OCI-M2 (cell line): ENCODE results near the gene FRY.

ENCODE experiments used
- DNase-seq: peaks from one replicate; lab custom pipeline; 2025; ENCODE audit not compliant: unreplicated experiment; lab: John Stamatoyannopoulos, UW

The FRY gene

DNA sequence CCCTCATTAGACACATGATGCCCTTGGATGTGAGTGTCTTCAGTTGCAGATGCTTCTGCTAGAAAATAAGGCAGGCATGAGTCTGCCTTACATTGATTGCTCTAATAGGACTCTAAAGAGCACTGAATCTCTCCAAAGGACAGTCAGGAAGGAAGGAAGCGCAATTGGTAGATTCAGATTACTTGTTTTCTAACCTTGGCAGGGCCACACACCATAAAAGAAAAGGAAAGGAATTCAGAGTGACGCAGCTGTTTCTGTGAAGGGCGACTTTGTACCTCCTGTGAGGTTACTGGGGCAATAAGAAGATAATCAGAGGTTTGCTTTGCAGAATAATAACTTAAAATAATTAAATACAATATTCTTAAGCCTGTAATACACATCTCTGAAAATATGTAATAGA is 48.0 kb downstream of the FRY start:
- no peak for DNase-seq

DNA sequence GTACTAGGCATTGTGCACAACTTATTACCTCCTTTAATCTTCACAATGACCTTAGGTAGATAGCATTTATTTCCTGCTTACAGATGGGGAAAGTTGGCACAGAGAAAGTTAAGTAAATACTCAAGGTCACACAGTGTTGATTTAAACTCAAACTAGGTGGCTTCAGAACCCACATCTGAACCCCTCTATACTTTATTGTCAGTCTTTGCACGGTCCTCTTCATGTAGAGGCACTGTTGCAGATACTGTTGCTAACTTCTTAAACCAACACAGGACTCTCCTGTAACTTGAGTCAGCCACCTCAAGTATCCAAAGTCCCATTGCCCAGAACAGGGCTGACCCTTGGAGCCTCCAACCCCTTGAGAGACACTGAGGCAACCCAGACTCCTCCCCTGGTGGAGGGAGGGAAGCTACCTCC is 48.8 kb downstream of the FRY start:
- DNase-seq, result no peak

DNA sequence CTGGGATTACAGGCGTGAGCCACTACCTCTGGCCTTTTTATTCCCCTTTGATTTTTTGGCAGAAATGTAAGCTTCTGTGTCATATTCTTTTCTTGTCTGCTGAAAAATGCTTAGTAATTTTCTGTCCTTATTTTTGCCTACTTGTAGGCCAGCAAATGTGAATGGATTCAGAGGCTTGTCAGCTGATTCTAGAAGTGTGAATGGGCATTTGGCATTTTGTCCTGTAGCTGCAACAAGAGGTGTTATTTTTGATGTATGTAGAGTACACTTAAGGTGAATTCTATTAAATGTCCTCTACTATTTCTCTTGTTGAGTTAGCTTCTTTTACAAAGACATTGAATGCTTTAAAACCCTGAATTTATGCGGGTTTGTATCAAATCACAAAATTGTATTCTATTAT is 50.0 kb downstream of the FRY start:
- no peak for DNase-seq

DNA sequence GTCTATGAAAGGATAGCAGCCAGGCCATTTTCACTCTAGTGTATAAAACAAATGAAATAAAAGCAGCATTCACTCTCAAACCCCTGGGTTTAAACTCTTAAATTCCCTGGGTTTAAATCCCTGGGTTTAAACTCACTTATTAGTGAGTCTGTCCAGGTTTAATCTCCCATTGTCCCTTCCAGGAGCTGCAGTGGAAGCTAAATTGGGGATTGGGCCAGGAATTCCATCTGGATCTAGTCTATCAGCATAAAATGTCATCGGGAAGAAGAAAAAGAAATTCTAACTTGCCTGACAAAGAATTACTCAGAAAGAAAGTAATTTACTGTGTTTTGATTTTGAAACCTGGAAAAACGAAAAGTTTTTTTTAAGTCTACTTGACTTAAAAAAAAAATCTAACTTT is 54.8 kb downstream of the FRY start:
- no peak for DNase-seq

DNA sequence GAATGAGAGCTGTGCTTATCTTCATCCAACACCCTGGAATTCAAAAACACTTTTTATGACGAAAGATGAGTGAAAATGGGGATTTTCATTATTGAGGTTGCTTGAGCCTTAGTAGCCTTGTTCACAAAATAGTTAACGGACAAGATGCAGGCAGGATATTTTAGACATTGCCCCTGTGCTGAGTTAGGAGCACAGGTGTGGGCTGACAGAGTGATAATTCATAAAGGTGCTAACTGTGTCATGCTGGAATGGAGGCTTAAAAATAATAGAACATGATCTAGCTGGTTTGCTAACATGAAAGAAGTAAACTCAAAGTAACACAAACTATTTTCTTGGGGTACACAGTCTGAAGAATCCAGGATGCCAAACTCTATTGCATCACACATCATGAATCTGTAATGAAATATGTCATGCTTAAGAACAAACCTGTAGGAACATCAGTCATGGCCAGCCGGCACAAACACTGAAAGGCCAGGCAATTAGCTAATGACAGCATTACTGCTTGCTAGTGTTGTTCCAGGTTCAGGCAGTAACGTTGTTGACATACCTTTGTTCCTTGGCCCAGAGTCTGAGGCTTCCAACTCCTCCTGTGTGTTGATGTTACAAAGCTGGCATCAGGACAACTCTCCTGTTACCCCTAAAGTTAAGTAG is 55.3 kb downstream of the FRY start:
- DNase-seq, result no peak

DNA sequence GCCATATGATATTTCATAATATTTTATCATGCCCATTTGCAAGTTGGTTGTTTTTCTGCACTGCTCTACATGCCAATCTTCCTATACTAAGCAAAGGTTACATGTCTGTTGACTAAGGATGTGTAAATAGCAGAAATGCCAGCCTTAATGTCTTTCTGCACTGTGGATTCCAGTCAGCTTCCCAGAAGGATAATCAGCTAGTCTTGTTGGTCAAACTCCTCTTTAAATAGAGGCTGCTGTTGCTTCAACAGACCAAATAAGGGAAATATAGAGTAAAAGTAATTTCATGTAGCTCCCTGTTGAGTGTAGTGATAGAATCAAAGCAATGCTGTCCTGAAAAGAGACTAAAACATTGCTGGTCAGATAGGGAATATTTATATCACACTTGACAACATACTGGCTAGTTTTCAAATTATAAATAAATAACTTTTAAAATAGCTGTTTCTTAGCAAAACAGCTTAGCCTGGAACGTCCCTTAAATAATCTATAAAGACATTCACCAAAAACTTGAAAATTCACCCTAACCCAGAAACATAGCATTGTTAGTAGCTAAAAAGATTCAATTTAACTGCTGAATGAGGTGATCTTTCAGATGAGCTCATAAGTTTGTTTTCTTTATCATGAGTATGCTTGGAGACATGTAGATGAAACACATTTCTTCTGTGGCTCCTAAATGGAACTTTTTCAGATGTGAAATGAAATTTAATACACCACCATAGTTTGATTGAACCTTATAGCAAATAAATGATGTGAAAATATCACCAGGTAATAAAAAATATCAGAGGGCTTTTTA is 56.6 kb downstream of the FRY start:
- DNase-seq, result no peak

DNA sequence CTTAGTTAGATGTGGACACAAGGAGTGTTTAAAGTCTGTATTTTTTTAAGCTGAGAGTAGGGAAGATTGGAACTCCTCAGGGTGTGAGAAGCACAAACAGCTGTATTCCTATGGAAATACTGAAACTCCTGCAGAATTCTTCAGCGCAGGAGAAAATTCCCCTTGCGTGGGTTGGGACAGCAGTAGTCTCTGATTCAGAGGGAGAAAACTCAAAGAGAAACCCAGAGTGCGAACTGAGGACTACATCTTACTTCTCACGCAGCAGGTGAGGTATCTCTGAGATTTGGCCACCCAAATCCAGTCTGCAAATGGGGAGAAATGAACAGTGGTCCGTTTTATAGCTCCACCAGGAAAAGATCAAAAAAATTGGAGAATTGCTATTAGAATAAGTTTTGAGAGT is 60.9 kb downstream of the FRY start:
- DNase-seq, result no peak

DNA sequence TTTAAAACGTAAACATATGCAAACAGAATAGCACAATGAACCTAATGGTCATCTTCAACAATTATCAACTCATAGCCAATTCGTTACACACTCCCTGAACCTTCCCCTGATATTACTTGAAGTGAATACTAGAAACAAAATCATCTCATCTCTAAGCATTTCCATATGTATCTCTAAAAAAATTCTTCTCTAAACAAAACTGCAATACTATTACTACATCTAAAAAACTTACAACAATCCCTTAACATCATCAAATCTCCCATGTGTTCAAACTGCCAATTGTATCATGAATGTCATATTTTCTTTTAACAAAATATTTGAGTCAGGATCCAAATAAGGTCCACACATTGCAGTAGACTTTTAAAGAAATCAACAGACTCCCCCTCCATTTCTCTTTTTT is 61.4 kb downstream of the FRY start:
- DNase-seq, result no peak

DNA sequence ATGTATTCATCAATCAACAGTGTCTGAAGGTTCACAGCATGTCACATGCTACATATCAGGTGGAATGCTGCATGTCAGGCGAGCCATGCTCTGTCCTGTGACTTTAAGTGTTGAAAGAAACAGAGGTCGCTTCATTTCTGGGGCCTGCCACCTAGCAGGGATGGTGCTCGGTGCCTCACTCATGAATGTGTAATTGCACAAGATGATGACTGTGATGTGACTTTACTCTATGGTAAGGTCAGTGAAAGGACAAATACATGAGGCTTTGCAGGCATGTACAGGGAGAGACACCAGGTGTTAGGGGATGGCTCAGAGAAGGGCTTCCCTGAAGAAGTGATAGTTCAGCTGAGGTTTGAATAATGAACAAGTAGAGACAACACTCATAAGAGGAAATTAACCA is 66.7 kb downstream of the FRY start:
- DNase-seq, result no peak

DNA sequence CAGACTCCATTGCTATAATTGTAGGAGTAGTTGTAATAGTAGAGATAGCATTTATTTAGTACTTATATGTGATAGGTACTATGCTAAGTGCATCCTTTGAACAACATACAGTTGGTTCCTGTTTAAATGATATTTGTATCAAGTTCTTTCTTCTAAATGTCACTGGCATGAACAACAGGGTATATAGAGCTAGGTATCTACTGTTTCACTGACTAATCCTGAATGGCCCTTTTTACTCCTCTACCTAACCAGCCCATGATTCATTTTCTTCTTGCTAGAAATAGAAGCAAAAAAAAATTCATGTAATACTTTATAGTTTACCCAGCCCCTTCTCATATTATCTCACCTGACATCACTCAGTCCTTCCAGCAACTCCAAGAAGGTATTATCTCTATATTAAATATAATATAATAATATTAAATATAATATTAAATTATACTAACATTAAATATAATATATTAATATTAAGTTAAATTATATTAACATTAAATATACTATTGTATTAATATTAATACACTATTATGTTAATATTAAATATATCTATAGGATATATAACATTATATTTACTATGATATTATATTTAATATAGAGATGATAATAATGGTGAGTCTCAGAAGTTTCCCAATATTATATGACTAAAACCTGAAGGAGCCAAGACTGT is 74.2 kb downstream of the FRY start:
- DNase-seq, result no peak

DNA sequence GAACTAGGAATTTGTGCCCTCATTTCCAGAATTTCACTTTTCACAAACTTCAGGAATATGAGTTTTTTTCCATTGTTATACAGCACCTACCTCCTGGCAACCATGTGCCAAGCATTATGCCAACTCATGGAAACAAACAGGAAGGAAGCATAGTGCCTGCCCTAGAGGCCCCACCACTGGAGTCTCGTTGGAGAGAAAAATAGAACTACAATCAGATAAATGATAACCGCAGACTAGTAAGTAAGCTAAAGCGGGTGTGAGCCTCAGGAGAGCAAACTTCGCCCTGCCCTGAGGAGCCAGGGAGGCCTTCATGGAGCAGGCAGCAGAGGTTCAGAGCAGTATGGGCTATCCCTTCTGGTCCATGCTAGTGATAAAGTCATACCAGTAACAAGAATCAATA is 75.9 kb downstream of the FRY start:
- DNase-seq, result no peak

DNA sequence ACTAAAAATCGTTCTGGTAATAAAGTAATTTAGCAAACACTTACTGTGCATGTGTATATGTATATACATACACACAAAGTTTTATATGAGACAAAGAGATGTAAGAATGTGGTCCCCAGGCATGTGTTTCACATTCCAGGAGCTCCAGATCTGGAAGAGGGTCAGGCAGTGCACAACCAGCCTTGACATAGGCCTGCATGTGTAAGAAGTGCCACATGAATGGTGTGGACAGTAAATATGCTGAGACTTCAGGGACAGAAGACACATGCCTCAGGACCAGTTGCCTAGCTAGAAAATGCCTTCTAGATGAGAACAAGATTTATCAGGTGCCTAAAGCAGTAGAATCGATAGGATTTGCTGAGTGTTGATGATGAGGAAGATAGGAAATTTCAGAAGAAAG is 76.4 kb downstream of the FRY start:
- DNase-seq, result no peak

DNA sequence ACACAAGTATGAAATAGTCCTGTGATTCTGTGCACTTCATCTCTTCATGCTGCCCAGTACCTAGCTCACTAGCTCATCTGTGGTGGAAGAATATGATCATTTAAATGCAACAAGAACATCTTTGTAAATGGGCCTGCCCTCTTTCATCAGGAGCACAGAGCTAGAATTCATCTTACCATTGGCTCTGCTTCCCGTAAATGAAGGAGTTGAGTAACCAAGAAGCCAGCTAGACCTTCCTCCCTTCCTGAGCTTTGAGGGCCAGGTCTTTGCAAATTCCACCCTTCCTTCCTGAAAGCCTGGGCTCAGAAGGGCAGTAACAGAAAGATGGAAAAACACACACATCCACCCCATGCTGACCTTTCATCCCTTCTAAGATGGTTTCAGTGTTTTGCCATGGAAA is 82.0 kb downstream of the FRY start:
- DNase-seq, result no peak

DNA sequence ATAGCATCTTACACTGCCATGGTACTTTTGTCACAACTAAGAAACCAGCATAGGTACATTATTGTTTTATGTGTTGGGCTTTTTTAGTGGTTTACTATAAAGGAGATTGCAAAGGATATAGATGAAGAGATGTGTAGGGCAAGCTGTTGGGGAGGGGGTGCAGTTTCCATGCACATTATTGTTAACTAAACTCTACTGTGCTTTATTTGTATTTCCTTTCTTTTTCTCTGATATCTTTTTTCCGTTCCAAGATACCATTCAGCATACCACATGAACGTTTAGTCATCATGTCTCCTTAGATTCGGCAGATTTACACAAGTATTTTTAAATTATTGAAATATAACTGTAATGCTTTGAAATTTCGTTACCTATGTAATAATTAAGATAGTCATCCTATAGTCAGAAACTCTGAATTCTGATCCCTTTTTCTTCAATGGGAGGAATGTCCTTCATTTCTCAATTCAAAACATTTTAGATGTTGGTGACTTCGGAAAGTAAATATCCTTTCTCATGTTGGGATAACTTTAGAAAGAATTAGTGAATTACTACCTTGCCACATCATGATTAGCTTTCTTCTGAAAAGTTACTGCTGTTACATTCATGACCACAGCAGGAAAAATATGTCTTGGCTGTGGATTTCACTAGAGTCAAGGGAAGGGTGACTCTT is 82.8 kb downstream of the FRY start:
- no peak for DNase-seq

DNA sequence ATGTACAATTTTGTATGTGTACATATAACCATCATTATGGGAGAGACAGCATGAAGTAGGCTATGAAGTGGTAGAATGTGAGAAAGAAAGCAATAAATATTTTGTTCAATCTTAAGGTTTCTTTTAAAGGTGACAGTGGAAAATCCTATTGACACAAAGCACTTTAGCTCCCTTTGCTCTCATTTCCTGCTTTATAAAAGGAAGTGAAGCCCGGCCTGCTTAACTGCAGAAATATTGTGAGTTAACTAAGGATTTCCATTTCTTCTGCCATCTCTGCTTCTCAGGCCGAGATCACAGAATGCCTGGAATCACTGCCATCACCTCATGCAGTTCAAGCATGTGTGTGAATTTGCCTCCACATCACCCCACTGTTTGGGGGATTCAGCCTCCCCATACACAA is 83.5 kb downstream of the FRY start:
- no peak for DNase-seq

DNA sequence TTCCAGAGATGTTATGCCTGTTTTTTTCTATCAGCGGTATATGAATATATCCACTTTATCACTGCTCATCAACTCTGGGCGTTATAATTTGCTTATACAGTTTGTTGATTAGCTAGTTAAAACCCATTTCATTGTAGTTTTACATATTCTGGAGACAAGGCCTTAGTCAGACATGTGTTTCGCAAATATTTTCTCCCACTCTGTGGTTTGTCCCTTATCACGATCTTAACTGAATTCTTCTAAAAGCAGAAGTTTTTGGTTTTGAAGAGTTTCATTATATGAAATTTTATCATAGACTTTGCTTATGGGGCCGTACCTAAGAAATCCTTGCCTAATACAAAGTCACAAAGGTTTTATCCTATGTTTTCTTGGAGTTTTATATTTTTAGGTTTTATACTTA is 84.6 kb downstream of the FRY start:
- no peak for DNase-seq

DNA sequence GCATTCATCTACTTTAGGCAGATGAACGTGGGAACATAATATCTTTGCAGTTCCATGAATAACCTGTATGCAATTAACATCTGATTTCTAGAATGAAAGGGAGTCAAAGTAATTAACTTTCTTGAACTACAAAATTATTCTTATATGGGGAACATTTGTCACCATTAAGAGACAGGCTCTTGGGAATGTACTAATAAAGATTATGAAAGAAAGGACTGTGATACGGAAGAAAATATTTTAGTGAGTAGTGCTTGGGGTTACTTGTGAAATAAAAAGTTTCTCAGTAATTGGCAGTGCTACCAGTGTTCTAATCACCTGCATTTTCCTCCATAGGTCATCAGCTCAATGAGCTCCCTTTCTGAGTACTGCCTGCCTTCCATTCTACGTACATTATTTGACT is 85.4 kb downstream of the FRY start:
- no peak for DNase-seq

DNA sequence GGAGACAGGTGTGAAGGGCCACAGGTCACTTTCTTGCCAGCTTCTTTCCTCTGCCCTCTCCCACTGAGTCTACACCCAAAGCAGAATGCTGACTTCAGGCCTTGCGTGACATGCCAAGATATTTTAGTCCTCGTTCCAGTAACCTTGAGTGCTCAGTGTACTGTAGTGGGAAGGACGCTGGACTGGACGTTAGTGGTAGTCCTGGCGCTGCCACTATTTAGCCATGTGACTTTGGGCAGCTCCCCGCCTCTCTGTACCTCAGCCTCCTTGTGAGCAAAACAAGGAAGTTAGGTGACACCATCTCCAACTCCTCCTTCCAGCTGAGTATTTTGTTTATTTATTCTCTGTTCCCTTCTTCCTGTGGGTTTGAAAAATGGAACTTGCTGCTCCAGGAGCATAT is 86.1 kb downstream of the FRY start:
- no peak for DNase-seq

DNA sequence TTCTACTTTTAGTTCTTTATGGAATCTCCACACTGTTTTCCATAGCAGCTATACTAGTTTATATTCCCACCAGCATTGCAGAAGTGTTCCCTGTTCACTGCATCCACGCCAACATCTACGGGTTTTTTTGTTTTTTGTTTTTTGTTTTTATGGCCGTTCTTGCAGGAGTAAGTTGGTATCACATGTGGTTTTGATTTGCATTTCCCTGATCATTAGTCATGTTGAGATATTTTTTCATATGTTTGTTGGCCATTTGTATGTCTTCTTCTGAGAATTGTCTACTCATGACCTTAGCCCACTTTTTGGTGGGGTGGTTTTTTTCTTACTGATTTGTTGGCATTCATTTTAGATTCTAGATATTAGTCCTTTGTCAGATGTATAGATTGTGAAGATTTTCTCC is 89.7 kb downstream of the FRY start:
- no peak for DNase-seq

DNA sequence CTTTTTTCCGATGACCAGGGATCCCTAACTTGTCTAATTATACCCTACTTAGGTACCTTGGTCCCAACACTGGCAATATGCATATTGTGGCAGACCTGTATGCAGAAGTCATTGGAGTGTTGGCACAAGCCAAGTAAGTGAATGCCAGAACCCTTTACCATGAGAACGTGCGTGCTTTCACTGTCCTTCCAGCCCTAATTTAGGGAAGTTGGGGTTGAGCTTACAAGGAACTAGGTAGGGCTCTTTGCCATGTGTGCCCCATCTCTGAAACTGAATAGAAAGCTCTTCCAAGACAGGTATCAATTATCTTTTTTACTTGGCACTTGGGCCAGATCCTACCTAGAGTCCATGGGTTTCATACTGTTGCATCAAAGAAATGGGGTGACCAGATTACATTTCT is 93.2 kb downstream of the FRY start:
- no peak for DNase-seq

DNA sequence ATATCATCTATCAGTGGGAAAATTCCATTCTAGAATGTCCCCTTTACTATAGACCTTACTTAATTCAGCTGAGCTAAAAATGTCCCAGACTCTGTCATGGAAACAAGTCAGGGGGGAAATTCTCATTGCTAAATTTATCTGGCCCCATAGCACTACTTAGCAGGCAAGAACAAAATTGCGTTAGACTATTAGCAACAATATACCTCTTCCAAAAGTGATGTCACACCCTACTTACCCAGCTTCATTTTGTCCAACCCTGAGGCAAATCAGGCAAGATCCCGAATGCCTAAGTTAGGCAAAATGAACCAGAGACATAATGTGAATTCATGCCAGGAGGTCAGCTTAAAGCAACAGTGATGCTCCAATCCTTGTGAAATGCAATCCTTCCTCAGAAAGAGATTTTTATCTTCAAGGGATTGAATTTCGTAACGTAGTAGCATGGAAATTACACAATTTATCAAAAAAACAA is 93.7 kb downstream of the FRY start:
- no peak for DNase-seq

DNA sequence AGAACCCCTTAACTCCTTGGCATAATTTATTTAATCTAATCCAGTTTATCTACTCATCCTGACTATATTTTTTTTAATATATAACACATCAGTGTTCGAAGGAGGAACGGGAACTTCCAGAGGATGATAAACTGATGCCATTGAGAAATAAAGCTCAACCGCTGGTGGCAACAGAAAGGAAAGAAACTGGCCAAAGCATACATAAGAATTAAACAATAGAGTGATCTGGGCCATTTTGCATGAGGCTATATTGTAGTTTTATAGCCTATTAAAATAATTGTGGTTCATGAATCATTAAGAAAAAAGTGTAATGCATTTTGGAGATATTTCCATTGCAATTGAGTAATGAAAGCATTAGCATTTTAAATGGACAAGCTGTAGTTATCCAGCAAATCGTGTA is 94.2 kb downstream of the FRY start:
- no peak for DNase-seq
